K562 (cell line): ENCODE results near the gene MECP2. TPM values are rescaled to one million over a fixed set of nuclear protein-coding genes. Genes with fewer than 3 reads are reported as not detected.

Experiments
- ARNT ChIP-seq, 2 experiments: fragments of 450-650 bp; IDR thresholded peaks; 2 replicates each; pipeline ENCODE4 v1.6.1; 2016; ENCODE audit warnings: mild to moderate bottlenecking in 1 of 2
- BCL6 ChIP-seq: fragments of 250-450 bp; sonication (Bioruptor Pico); IDR thresholded peaks from 2 replicates; pipeline ENCODE4 v1.4.0; 2020
- FOXM1 ChIP-seq, 2 experiments: fragments of 450-650 bp in 1 of 2; sonication (generic) in 1 of 2; formaldehyde crosslinking in 1 of 2; IDR thresholded peaks; 2 replicates each; pipeline versions ENCODE4 v1.6.1 to v1.9.0; 2017 to 2022; ENCODE audit warnings: low read depth in 2 of 2, mild to moderate bottlenecking in 2 of 2, missing genetic modification reagents in 1 of 2, moderate library complexity in 1 of 2
- MAFG ChIP-seq: fragments of 450-650 bp; conservative IDR thresholded peaks from 2 replicates; pipeline ENCODE4 v1.6.1; 2016; ENCODE audit warnings: missing genetic modification characterization, missing compliant biosample characterization
- MLLT1 ChIP-seq, 2 experiments: fragments of 450-650 bp; IDR thresholded peaks; 2 replicates each; pipeline ENCODE4 v1.6.1; 2016
- NFRKB ChIP-seq: fragments of 450-650 bp; IDR thresholded peaks from 2 replicates; pipeline ENCODE4 v1.6.1; 2016; ENCODE audit warnings: low read depth
- NR2F6 ChIP-seq: fragments of 450-650 bp; formaldehyde crosslinking; IDR thresholded peaks from 2 replicates; pipeline ENCODE4 v1.4.0; 2020; ENCODE audit warnings: mild to moderate bottlenecking
- PPARD ChIP-seq: fragments of 250-450 bp; sonication (Bioruptor Pico); IDR thresholded peaks from 2 replicates; pipeline ENCODE4 v1.8.0; 2022; ENCODE audit warnings: inconsistent platforms, mild to moderate bottlenecking, moderate library complexity
- RNF219 ChIP-seq: fragments of 250-450 bp; sonication (Bioruptor Pico); IDR thresholded peaks from 2 replicates; pipeline ENCODE4 v1.5.0; 2022; ENCODE audit warnings: mild to moderate bottlenecking
- RREB1 ChIP-seq: fragments of 250-450 bp; sonication (Bioruptor Pico); IDR thresholded peaks from 2 replicates; pipeline ENCODE4 v1.4.0; 2020
- TBL1XR1 ChIP-seq, 2 experiments: IDR thresholded peaks; 2 replicates each; pipeline ENCODE4 v1.6.1; 2012; ENCODE audit warnings: improper control_type of control experiment in 2 of 2, low read length in 2 of 2, mild to moderate bottlenecking in 1 of 2
- TCFL5 ChIP-seq: fragments of 250-450 bp; sonication (Bioruptor Pico); conservative IDR thresholded peaks from 2 replicates; pipeline ENCODE4 v1.6.1; 2021; ENCODE audit warnings: mild to moderate bottlenecking, moderate library complexity, matching md5 sums
- TEAD4 ChIP-seq, 2 experiments: sonication (generic) in 1 of 2; formaldehyde crosslinking in 1 of 2; IDR thresholded peaks; 2 replicates each; pipeline versions ENCODE4 v1.6.1 to v1.8.0; 2012 to 2022; ENCODE audit warnings: borderline replicate concordance in 1 of 2, inconsistent platforms in 1 of 2, low read length in 1 of 2, mild to moderate bottlenecking in 1 of 2, missing genetic modification reagents in 1 of 2
- ZNF584 ChIP-seq: fragments of 200-800 bp; sonication (Bioruptor generic); IDR thresholded peaks from 2 replicates; pipeline ENCODE4 v1.6.1; 2016; ENCODE audit warnings: low read depth, mild to moderate bottlenecking, missing genetic modification characterization, missing compliant biosample characterization
- ZNF77 ChIP-seq: fragments of 250-450 bp; sonication (Bioruptor Pico); IDR thresholded peaks from 2 replicates; pipeline ENCODE4 v1.5.0; 2020
- polyA plus RNA-seq, 8 experiments: library from polyadenylated mRNA; depleted of rRNA in 4 of 8; stranded (reverse) in 5 of 8; unstranded in 3 of 8; fragments of >200 nt; fragmentation: Nextera tagmentation in 2 of 8; fragmentation: Illumina TruSeq in 1 of 8; extraction: Ambion mirVana in 2 of 8; extraction: Trizol in 1 of 8; gene quantifications; 2 replicates each; pipeline versions ENCODE4 v1.2.1 to v1.2.3, GENCODE V29; 2011 to 2014; ENCODE audit warnings: inconsistent platforms in 1 of 8, missing spikeins in 1 of 8
- total RNA-seq, 7 experiments: library from RNA; depleted of rRNA in 6 of 7; stranded (reverse); fragments of >200 nt in 6 of 7; fragmentation: Illumina TruSeq in 2 of 7; extraction: Trizol in 2 of 7; gene quantifications; 2 replicates each; pipeline versions ENCODE4 v1.2.1 to v1.2.3, GENCODE V29; 2011 to 2021; ENCODE audit warnings: low replicate concordance in 1 of 7

The MECP2 gene
- total and polyA plus RNA-seq, 9 of the 15 experiments (the other 6 are each of a cell fraction or from before 2014, with no cell fraction given), result 2.1 to 50.9 (median 30.5) TPM

- TF ChIP-seq NFRKB (no peak), FOXM1 (IDR thresholded peaks at IDR 0.05; ENCODE audit: low read depth) (no peak), FOXM1 (CRISPR knock-in tag; IDR thresholded peaks at IDR 0.05; ENCODE audit: low read depth) (no peak), ARNT (IDR thresholded peaks at IDR 0.05) (no peak), RREB1 (no peak), NR2F6 (no peak), TBL1XR1 (IDR thresholded peaks at IDR 0.05; ENCODE audit: low read length in 2 of 2) (no peak), BCL6 (no peak), ZNF584 (CRISPR knock-in tag) (no peak; the same call in 1 of the 2 replicates), MAFG (tag) (no peak), ZNF77 (CRISPR knock-in tag) (no peak), MLLT1 (IDR thresholded peaks at IDR 0.05) (no peak), TEAD4 (IDR thresholded peaks at IDR 0.05; ENCODE audit: low read length) (no peak), TEAD4 (CRISPR knock-in tag; IDR thresholded peaks at IDR 0.05; ENCODE audit: borderline replicate concordance) (no peak), RNF219 (CRISPR knock-in tag) (no peak), PPARD (CRISPR knock-in tag) (no peak), TCFL5 (CRISPR knock-in tag) (no peak)
Measured at GRCh38 chrX:153972368-153973126, 125.0 kb downstream of the MECP2 start, which contains the start of gene TMEM187 (continued).
